HG03103 (cell line): Measurements from ENCODE around the gene SPIN2A.
"Not testable (repeated sequence)": the region's sequence is repeated elsewhere in the genome, so short reads cannot be mapped to it uniquely, and the experiment has no call there.

Experiments used
- ATAC-seq: cut with Tn5 transposase; IDR thresholded peaks from one replicate; pipeline ENCODE4 v1.9.1; 2021; ENCODE audit warnings: low read depth; ENCODE audit not compliant: unreplicated experiment

The SPIN2A gene

DNA sequence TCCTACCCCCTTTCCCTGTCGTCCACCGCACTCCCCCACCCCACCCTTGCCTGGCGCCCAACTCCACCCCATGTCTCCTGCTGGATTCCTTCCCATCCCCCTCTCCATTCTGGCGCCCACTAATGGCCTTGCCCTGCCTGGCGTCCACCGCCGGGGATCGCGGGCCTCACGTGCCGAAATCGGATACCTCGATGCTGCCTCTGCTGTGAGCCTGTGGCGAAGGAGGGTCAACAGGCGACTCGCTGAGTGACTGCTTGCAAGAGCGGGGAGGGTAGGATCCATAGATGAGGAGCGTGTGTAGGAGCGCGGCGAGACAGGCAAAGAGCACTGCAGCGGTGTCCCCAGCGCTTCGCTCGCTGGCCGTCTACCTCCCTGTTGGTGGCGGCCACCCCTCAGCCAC lies at the start of gene SPIN2A:
TSS of gene SPIN2A (minus strand) at position 325 of the 400 bp plus-strand sequence. CDS start 800 bp downstream, outside the sequence.
- ATAC-seq, result not testable (repeated sequence)

DNA sequence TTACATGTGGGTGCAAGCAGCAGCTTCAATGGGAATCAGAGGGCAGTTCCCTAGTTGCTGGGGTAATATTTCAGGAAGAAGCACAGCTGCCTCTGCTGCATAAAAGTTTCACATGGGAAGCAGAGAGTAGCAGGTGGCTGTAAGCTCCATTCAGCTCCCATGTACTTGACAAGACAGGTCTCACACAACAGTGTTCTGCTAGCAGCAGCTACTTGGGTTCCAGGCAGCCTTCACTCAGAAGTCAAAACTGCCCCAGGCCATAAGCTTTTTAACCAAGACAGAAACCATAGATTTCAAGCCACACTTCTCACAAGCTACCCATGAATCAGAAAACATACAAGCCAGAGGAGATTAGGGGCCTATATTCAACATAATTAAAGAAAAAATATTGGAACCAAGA lies 41.4 kb upstream of the SPIN2A start:
- no peak for ATAC-seq

DNA sequence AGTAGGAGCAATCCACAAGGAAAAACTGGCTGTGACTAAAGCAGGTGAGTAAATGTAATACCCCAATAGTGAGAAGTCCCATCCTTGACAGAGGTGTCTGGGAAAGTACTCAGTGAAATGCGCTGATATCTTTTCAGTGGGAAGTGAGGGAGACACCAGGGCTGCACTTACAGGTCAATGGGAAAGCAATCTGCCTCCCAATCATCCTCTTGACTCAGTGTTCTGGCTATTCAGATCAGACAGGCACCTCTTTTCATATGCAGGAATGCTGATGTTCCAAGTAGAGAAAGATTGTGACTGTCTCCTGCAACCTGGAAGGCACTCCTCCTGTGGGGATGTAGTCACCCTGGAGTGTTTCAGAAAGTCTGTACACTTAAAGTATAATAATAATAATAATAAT lies 39.9 kb upstream of the SPIN2A start:
- ATAC-seq, result no peak

DNA sequence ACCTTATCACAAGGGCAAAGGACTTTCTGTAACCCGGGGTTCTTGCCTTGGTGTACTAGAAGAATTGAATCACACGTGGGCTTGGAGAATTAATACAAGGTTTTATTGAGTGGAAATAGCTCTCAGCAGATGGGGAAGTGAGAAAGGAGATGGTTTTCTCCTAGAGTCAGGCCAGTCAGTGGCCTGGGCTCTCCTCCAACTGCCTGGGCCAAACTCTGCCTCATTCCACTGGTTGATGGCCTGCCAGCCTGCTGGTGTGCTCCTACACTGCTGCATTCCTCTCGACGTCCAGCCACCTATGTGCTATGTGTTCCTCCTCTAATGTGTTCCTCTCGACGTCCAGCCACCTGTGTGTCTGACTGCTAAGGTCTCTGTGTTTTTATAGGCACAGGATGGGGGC lies 35.3 kb upstream of the SPIN2A start:
- ATAC-seq, result no peak

DNA sequence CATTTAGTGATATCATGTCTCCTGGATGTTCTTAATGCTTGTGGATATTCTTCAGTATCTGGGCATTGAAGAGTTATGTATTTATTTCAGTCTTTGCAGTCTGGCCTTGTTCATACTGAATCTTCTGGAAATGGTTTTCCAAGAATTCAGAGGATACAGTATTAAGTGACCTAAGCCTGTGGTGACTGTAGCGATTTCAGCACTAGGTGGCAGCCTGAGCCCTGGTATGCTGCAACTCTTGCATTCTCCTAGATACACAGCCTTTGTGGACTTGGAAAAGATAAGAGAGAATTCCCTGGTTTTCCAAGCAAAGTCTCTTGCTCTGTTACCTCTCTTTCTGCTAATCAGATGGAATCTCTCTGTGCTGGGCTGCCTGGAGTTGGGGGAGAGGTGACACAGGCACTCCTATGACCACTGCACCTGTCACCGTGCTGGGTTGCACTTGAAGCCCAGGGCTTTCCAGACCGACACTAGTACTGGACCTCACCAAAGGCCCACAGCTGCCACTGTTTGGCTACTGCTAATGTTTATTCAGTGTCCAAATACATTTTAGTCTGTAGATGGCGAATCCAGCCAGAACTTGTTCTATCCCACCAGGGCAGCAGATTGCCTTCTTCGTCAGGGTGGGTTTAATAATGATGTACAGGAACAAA lies 19.3 kb upstream of the SPIN2A start:
- no peak for ATAC-seq

DNA sequence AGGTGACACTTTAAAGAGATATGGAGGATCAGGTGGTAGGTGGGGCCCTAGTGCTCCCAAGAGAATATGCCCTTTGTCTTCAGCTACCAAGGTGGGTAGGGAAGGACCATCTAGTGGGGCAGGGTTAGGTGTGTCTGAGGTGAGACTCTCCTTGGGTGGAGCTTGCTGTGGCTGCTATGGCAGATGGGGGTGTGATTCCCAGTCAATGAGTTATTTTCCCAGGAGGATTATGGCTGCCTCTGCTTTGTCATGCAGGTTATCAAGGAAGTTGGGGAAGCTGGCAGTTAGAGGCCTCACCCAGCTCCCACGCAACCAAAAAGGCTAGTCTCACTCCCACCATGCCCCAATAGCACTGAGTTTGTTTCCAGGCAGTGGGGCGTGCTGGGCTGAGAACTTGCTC lies 18.0 kb upstream of the SPIN2A start:
- ATAC-seq, result no peak

DNA sequence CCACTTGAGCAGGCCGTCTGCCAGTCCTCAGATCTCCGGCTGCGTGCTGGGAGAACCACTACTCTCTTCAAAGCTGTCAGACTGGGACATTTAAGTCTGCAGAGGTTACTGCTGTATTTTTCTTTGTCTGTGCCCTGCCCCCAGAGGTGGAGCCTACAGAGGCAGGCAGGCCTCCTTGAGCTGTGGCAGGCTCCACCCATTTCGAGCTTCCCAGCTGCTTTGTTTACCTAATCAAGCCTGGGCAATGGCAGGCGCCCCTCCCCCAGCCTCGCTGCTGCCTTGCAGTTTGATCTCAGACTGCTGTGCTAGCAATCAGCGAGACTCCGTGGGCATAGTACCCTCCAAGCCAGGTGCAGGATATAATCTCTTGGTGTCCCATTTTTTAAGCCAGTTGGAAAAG lies 15.0 kb upstream of the SPIN2A start:
- not testable (repeated sequence) for ATAC-seq

DNA sequence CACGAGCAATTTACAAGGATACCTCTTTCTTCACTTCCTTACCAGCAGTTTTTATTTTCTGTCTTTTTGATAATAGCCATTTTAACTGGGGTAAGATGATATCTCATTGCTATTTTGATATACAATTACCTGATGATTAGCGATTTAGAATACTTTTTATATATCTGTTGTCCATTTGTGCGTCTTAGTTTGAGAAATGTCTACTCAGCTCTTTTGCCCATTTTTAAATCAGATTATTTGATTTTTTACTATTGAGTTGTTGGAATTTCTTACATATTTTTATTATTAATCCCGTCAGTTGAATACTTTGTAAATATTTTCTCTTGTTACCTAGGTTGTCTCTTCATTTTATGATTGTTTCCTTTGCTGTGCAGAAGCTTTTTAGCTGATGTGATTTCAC lies 1.5 kb upstream of the SPIN2A start:
- no peak for ATAC-seq

DNA sequence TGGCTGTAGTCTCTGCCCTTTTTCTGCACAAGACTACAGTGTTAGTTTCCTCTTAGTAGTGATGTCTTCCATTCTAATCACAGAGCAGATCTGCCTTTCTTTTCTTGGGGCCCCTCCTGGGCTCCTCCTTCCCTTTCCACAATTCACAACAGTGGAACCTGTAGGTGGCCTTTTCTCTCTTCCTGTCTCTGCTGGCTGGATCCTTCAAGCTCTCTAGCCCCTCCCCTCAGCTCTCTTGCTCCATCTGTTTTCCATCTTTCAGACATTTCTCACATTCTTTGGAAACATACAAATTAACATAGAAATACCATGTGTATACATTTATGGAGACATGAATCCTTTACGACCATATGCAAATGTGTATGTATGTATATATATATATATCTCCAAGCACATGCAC lies 304 bp upstream of the SPIN2A start:
- ATAC-seq, result no peak

DNA sequence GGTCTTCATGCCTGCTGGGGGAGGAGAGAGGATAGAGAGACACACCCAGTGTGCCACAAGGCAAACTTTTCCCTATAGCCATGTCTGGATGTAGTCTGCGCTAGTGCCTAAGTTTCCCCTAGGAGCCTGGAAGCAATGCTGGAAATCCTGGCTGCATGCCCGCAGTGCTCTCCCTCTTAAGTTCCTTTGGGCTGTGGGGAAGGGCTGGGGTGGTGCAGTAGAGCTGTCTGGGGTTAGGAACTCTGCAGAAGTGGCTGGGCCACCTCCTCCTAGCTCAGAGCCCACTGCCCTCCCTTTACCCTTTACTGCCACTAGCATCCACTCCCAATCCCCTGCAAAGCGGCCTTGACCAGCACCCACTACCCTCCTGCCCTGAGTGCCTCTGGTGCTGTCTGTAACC lies 608 bp downstream of the SPIN2A start:
- not testable (repeated sequence) for ATAC-seq

DNA sequence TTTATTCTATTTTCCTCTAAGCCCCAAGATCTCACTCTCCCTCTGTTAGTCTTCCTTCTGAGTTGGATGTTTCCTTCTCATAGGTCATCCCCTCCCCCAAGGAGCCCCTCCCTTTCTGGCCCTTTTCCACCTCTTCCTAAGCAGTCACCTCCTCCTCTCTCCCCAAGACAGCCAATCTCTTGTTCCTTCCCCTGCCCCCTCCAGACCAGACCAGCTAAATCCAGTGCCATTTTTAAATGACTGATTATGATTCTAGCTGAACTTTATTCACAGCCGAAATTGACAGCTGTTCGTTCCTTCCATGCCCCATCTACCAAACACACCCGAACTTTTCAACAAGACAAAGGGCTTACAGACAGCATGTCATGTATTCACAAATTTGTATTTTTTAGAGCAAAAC lies 1.9 kb downstream of the SPIN2A start:
- no peak for ATAC-seq

DNA sequence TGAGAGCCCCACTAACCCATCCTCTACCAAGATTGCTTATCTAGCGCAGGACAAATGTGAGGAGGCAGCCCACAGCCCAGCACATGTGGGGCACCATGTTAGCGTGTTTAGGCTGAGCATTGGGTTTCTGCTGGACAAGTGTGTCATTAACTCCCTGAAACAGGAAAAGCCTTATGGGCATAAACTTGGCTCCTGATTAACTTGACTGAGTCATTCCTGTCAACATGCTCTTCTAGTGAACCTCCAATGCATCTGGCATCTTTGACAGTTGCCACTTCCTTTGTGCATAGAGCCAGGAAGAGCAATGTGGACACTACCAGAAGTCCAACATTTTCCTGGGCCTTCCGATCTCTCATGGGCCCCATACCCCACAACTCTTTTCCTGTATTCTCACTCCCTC lies 2.5 kb downstream of the SPIN2A start:
- no peak for ATAC-seq

DNA sequence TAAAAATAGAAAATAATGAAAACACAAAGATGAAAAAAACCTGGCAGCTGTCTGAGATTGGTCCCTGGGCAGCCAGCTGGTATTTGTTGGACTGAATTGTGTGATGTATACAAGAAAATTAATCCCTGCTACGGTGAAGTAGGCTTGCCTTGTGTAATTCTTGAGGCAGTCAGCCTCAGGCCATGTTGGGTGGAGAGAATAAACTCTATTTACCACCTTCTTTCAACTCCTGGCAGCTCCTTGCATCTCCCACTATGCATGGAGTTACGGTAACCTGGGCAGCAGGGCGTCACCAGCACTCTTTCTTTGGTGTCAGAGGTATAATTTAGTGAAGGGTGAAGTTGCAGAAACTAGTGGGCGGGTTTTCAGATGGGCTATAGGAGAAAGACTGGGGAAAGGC lies 3.5 kb downstream of the SPIN2A start:
- no peak for ATAC-seq

DNA sequence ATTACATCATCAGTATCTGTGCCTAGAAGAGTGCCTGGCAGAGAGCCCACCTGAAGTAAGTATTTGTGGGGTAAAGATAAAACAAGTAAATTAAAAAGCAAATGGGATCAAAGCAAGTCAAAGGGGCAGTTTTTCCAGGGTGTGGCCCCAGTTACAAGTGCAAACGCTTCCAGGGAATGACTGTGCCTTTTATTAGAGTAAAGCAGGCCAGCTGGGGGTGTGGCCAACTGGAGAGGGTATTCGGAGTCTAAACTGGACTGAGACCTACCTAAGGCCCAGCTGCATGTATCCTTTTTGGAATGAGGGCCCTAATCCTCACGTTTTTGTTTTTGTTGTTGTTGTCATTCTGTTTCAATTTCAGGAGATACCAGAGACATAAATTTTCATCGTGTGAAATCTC lies 3.9 kb downstream of the SPIN2A start:
- ATAC-seq, result not testable (repeated sequence)

DNA sequence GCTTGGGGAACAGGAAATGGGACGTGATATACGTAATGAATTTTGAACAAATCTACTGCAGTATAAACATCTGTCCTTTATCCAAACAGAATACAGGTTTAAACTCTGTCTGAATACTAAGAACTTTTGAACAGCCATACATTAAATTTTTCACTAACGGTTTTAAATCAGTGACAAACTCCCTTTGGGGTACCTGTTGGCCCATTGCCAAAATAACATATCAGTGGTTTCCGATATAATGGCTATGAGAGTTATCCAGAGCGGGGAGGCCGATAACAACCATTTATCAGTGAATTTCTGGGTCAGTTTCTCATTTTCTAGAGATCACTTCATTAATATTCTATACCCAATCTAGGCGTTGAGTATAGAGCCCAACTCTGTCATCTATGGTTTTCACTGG lies 5.2 kb downstream of the SPIN2A start:
- no peak for ATAC-seq

DNA sequence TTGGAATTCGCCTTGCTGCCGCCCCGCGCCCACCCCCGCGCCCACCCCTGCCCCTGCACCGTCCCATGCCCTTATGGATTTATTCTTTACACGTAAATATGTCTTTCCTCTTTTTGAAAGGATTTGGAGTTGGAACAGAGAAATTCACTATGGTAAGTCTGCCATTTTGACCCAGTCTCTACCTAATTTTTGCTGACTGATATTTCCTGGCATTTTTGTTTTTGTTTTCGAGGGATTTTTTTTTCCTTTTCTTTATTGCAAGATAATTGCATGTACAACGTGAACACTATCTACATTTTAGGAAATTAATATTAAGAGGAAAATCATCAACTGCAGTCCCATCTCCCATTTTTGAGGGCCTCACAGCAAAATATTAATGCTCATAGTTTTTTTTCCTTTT lies 15.4 kb downstream of the SPIN2A start:
- ATAC-seq, result no peak

DNA sequence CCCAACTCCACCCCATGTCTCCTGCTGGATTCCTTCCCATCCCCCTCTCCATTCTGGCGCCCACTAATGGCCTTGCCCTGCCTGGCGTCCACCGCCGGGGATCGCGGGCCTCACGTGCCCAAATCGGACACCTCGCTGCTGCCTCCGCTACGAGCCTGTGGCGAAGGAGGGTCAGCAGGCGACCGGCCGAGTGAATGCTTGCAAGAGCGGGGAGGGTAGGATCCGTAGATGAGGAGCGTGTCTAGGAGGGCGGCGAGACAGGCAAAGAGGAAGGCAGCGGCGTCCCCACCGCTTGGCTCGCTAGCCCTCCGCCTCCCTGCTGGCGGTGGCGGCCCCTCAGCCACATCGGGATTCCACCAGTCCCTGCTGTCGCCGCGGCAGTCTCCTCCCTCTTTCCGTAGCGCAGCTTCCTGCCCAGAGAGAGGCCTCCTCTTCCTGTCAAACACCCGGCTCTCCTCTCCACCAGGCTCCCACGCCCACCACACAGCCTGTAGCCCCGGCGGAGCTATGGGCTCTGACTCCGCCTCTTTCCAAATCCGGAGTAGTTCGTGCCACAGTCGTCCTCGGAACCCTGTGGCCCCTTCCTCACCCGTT lies 15.9 kb downstream of the SPIN2A start, which contains the start of gene SPIN2B:
TSS of gene SPIN2B (minus strand) at position 387 of the 594 bp plus-strand sequence.
- peak; percentile 99 for ATAC-seq

DNA sequence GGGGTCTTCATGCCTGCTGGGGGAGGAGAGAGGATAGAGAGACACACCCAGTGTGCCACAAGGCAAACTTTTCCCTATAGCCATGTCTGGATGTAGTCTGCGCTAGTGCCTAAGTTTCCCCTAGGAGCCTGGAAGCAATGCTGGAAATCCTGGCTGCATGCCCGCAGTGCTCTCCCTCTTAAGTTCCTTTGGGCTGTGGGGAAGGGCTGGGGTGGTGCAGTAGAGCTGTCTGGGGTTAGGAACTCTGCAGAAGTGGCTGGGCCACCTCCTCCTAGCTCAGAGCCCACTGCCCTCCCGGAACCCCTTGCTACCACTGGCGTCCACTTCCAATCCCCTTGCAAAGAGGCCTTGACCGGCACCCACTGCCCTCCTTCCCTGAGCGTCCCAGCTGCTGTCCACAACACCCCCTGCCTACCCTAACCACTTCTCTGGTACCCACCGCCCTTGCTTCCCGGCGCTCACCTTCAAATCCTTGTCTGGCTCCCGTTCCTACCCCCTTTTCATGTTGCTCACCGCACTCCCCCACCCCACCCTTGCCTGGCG lies 16.5 kb downstream of the SPIN2A start:
- ATAC-seq, result not testable (repeated sequence)

DNA sequence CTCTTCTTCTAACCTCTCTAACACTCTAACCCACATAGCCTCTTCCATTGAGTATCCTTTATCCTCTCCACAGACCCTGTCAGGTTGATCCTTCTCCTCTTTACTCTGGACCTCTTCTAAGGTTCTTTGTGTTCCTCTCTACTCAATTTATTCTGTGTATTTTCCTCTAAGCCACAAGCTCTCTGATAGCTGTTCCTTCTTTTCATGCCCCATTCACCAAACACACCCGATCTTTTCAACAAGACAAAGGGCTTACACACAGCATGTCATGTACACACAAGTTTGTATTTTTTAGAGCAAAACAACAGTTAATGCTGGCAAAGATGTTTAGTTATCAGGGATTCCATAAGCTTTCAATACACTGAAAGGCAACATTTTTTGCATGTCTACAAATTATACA lies 17.8 kb downstream of the SPIN2A start:
- ATAC-seq, result no peak

DNA sequence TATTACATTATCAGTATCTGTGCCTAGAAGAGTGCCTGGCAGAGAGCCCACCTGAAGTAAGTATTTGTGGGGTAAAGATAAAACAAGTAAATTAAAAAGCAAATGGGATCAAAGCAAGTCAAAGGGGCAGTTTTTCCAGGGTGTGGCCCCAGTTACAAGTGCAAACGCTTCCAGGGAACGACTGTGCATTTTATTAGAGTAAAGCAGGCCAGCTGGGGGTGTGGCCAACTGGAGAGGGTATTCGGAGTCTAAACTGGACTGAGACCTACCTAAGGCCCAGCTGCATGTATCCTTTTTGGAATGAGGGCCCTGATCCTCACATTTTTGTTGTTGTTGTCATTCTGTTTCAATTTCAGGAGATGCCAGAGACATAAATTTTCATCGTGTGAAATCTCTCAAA lies 19.6 kb downstream of the SPIN2A start:
- not testable (repeated sequence) for ATAC-seq

DNA sequence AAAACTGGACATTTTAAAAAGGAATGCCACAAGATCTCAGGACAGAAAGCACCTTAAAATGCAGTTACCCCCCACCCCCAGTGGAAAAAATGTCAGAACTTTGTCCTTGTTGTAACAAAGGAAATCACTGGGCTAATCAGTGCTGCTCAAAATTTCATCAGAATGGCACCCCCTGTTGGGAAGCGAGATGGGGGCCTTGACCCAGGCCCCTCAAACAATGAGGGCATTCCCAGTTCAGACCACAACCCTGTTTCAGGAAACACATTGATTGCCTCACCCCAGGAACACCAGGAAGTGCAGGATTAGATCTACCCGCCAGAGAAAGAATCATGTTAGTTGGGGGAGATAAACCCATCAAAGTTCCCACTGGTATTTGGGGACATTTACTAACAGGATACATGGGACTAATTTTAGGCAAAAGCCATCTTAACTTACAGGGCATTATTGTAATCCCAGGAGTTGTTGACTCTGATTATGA lies 32.2 kb downstream of the SPIN2A start:
- no peak for ATAC-seq

DNA sequence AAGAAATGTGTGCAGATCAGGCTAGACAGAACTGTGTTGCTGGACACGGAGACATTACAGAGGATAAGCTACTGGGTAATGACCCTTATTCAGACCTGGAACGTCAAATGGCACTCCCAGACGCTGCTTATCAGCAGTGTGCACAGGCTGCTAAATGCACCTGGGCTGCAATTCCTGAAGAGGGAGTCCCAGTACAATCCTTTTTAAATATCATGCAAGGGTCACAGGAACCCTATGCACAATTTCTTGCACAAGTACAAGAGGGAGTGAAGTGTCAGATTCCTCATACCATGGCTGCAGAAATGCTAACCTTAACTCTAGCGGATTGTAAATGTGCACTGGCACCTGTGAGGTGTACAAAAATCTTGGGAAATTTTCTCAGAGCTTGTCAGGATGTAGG lies 32.8 kb downstream of the SPIN2A start:
- no peak for ATAC-seq
